ENCODE data around the gene TAF8.

Gene TAF8

GRCh38 chr6:42117843-42118161 is 67.5 kb downstream of the TAF8 start:
- ChIA-PET CTCF (no interaction called here), POLR2A (no interaction called here)
- TF ChIP-seq L3MBTL2 (conservative IDR thresholded peaks at IDR 0.05): no peak
- TF ChIP-seq SP1 (IDR thresholded peaks at IDR 0.05): no peak
- TF ChIP-seq FOXK2 (IDR thresholded peaks at IDR 0.05): no peak
- TF ChIP-seq ELF4 (IDR thresholded peaks at IDR 0.05): no peak
- TF ChIP-seq FOXA1 (IDR thresholded peaks at IDR 0.05): no peak
- no peak for TF ChIP-seq TARDBP (IDR thresholded peaks at IDR 0.05)
- no peak for TF ChIP-seq SUZ12 (IDR thresholded peaks at IDR 0.05)
- TF ChIP-seq CTBP1 (IDR thresholded peaks at IDR 0.05; ENCODE audit: borderline replicate concordance): no peak
- no peak for TF ChIP-seq LEF1 (IDR thresholded peaks at IDR 0.05; ENCODE audit: borderline replicate concordance)
- TF ChIP-seq ARNT (IDR thresholded peaks at IDR 0.05): no peak
- no peak for TF ChIP-seq FOXM1 (IDR thresholded peaks at IDR 0.05; ENCODE audit: borderline replicate concordance)
- TF ChIP-seq HDGF (IDR thresholded peaks at IDR 0.05; ENCODE audit: borderline replicate concordance): no peak
- no peak for TF ChIP-seq PKNOX1 (IDR thresholded peaks at IDR 0.05)
- no peak for TF ChIP-seq NFRKB (IDR thresholded peaks at IDR 0.05)
- no peak for TF ChIP-seq BHLHE40 (IDR thresholded peaks at IDR 0.05; ENCODE audit: borderline replicate concordance)
- TF ChIP-seq ZNF384 (IDR thresholded peaks at IDR 0.05): no peak

GRCh38 chr6:42118162-42119001 is 68.1 kb downstream of the TAF8 start:
- ChIA-PET POLR2A (no interaction called here), CTCF (no interaction called here)
- DNase-seq (ENCODE audit: extremely low spot score): no peak
- TF ChIP-seq ELF4 (IDR thresholded peaks at IDR 0.05): no peak
- TF ChIP-seq NFRKB (IDR thresholded peaks at IDR 0.05): no peak
- TF ChIP-seq ZNF384 (IDR thresholded peaks at IDR 0.05): no peak
- no peak for TF ChIP-seq LEF1 (IDR thresholded peaks at IDR 0.05; ENCODE audit: borderline replicate concordance)
- TF ChIP-seq PKNOX1 (IDR thresholded peaks at IDR 0.05): no peak
- TF ChIP-seq BHLHE40 (IDR thresholded peaks at IDR 0.05; ENCODE audit: borderline replicate concordance): no peak
- no peak for TF ChIP-seq CTBP1 (IDR thresholded peaks at IDR 0.05; ENCODE audit: borderline replicate concordance)
- TF ChIP-seq L3MBTL2 (conservative IDR thresholded peaks at IDR 0.05): no peak
- TF ChIP-seq SP1 (IDR thresholded peaks at IDR 0.05): no peak
- no peak for TF ChIP-seq TARDBP (IDR thresholded peaks at IDR 0.05)
- TF ChIP-seq ARNT (IDR thresholded peaks at IDR 0.05): no peak
- no peak for TF ChIP-seq SUZ12 (IDR thresholded peaks at IDR 0.05)
- no peak for TF ChIP-seq FOXA1 (IDR thresholded peaks at IDR 0.05)
- TF ChIP-seq HDGF (IDR thresholded peaks at IDR 0.05; ENCODE audit: borderline replicate concordance): no peak
- no peak for TF ChIP-seq FOXM1 (IDR thresholded peaks at IDR 0.05; ENCODE audit: borderline replicate concordance)
- no peak for TF ChIP-seq FOXK2 (IDR thresholded peaks at IDR 0.05)

More at GRCh38 chr6:42117843-42118161, 67.5 kb downstream of the TAF8 start:
- no peak for DNase-seq (ENCODE audit: extremely low spot score)

DNA sequence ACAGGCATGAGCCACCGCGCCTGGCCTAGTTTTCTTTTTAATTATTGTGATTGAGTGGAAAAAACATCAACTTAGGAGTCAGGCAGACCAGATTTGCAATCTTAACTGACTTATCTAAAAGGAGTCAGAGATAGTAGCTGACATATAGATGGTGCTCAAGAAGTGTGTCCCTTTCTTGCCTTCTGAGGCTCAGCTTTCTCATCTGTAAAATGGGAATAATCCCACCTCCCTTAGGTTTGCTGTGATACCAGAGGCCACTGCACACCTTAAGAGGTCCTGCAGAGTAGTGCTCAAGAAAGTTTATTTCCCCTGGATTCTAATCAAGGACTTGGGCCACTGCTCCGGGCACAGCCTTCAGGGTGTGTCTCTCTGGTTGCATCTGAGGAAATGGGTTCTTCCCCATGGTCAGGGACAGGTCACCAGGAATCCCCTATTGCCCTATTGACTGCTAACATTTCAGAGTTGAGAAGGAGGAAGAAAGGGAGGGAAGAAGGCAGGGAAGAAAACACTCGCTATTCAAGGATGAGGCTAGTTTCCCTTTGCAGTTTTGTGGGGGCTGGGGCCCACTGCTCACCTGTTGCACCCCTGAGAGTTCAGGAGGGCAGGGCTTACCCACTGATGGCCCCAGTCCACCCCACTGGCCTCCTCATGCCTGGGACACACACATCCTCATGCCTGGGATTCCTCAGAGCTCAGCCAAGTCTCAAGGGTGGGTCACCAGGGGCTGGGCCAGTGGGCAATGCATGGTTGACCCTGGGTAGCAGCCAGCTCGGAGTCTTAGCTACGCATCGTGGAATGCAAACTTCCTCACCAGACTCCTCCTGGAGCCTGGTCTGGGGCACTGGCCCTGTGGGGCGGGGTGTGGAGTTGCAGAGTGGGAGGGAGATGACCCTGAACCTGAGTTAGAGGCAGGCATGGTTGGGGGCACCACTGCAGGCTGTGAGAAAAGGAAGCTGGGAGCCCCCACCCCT is 70.9 kb downstream of the TAF8 start:
- ChIA-PET POLR2A (interaction anchor here (0.9 kb wide), 1 partner anchor 16 kb away, joined by 4 read pairs; no protein-coding TSS in a partner anchor), CTCF (interaction anchor here (1.0 to 1.1 kb wide), 2 partner anchors 16 kb away, joined by 3 read pairs; no protein-coding TSS in a partner anchor)
- TF ChIP-seq TARDBP (IDR thresholded peaks at IDR 0.05) (no peak), FOXM1 (IDR thresholded peaks at IDR 0.05; ENCODE audit: borderline replicate concordance) (no peak), NFRKB (IDR thresholded peaks at IDR 0.05) (no peak), L3MBTL2 (conservative IDR thresholded peaks at IDR 0.05) (no peak)
- no peak for DNase-seq (ENCODE audit: extremely low spot score)

GRCh38 chr6:42123379-42124103 is 73.2 kb downstream of the TAF8 start:
- no peak for DNase-seq (ENCODE audit: extremely low spot score)
- POLR2A ChIA-PET: interaction anchor here (1.8 kb wide), 1 partner anchor 14 kb away, joined by 5 read pairs; no protein-coding TSS in a partner anchor
- TF ChIP-seq L3MBTL2 (conservative IDR thresholded peaks at IDR 0.05) (no peak), FOXM1 (IDR thresholded peaks at IDR 0.05; ENCODE audit: borderline replicate concordance) (no peak), HDGF (IDR thresholded peaks at IDR 0.05; ENCODE audit: borderline replicate concordance) (no peak), NFRKB (IDR thresholded peaks at IDR 0.05) (no peak), SP1 (IDR thresholded peaks at IDR 0.05) (no peak), BHLHE40 (IDR thresholded peaks at IDR 0.05; ENCODE audit: borderline replicate concordance) (no peak), PKNOX1 (IDR thresholded peaks at IDR 0.05) (no peak), ELF4 (IDR thresholded peaks at IDR 0.05) (no peak)
- CTCF ChIA-PET: interaction anchor here (0.6 kb wide), 1 partner anchor 351 kb away, joined by 4 read pairs; no protein-coding TSS in a partner anchor

- ChIA-PET CTCF (no interaction called here), POLR2A (interaction anchor here (1.8 kb wide), 1 partner anchor 14 kb away, joined by 5 read pairs; no protein-coding TSS in a partner anchor)
- no peak for DNase-seq (ENCODE audit: extremely low spot score)
- TF ChIP-seq NFRKB (IDR thresholded peaks at IDR 0.05) (no peak), HDGF (IDR thresholded peaks at IDR 0.05; ENCODE audit: borderline replicate concordance) (no peak), LEF1 (IDR thresholded peaks at IDR 0.05; ENCODE audit: borderline replicate concordance) (no peak), SUZ12 (IDR thresholded peaks at IDR 0.05) (no peak), FOXM1 (IDR thresholded peaks at IDR 0.05; ENCODE audit: borderline replicate concordance) (no peak), CTBP1 (IDR thresholded peaks at IDR 0.05; ENCODE audit: borderline replicate concordance) (no peak), TARDBP (IDR thresholded peaks at IDR 0.05) (no peak), ZNF384 (IDR thresholded peaks at IDR 0.05) (no peak), PKNOX1 (IDR thresholded peaks at IDR 0.05) (no peak), L3MBTL2 (conservative IDR thresholded peaks at IDR 0.05) (no peak), FOXK2 (IDR thresholded peaks at IDR 0.05) (no peak)
These were observed 74.0 kb downstream of the TAF8 start for GRCh38 chr6:42124223-42124836.
